HepG2 (cell line): ENCODE results near the gene LSM12. TPM values are rescaled to one million over a fixed set of nuclear protein-coding genes. Genes with fewer than 3 reads are reported as not detected.
A peak's percentile ranks its signal among the peaks of the same experiment; 100 is the strongest.

Source experiments
- ATAC-seq: fragments of 200-7000 bp; cut with Tn5 transposase; 3 replicates; pipeline ENCODE4 v1.9.1; 2020; ENCODE audit warnings: mild to moderate bottlenecking, moderate library complexity
- BruUV-seq: library from RNA; stranded (reverse); fragments of 400-500 nt; replicated peaks from 2 replicates; lab custom pipeline; 2021; lab: Mats Ljungman, UMichigan
- CTCF ChIA-PET: fragments of 300-600 bp; formaldehyde crosslinking; extraction: SDS; loops from one replicate; lab custom pipeline; 2021; ENCODE audit warnings: low total read pairs, inconsistent platforms, low intra/inter-chr PET ratio; lab: Yijun Ruan, JAX
- POLR2A ChIA-PET: fragments of 350-600 bp; sonication (Branson Sonifier 250); formaldehyde crosslinking; loops from one replicate; lab custom pipeline; 2020; ENCODE audit warnings: antibody characterized with exemption, inconsistent platforms; lab: Yijun Ruan, JAX
- DNase-seq: peaks from one replicate; pipeline ENCODE4 v3.0.0-alpha.2; 2015; ENCODE audit warnings: low spot score
- FAIRE-seq: peaks from 3 replicates; lab custom pipeline; 2011; peaks lifted over from hg19 to GRCh38; lab: Jason Lieb, UNC
- H2AFZ ChIP-seq: one replicate; pipeline ENCODE4 v1.6.1; 2011; ENCODE audit warnings: low read length, inconsistent platforms
- H3K27ac ChIP-seq: fragments of 300-600 bp; 3 replicates; pipeline ENCODE4 v1.8.0; 2011; ENCODE audit warnings: mixed run types, mild to moderate bottlenecking, mixed read lengths, low read length, inconsistent platforms; ENCODE audit not compliant: insufficient read depth; ENCODE audit errors: extremely low read length
- H3K27me3 ChIP-seq, 2 experiments: fragments of 200-600 bp in 1 of 2; 2 replicates in 1 of 2; 3 replicates in 1 of 2; pipeline versions ENCODE4 v1.6.0 to v1.8.0; 2011; ENCODE audit warnings: low read length in 2 of 2, mild to moderate bottlenecking in 2 of 2, moderate library complexity in 2 of 2, inconsistent platforms in 1 of 2; ENCODE audit not compliant: insufficient read depth in 2 of 2, control insufficient read depth in 1 of 2
- H3K36me3 ChIP-seq, 2 experiments: fragments of 200-600 bp in 1 of 2; replicated peaks in 1 of 2; 2 replicates in 1 of 2; 3 replicates in 1 of 2; pipeline versions ENCODE4 v1.5.1 to v1.8.0; 2011; ENCODE audit warnings: low read length in 2 of 2, inconsistent platforms in 1 of 2; ENCODE audit not compliant: insufficient read depth in 2 of 2, control insufficient read depth in 1 of 2
- H3K4me1 ChIP-seq: 2 replicates; pipeline ENCODE4 v1.5.1; 2012; ENCODE audit warnings: low read length, inconsistent platforms; ENCODE audit not compliant: insufficient read depth
- H3K4me2 ChIP-seq: 2 replicates; pipeline ENCODE4 v1.6.0; 2011; ENCODE audit warnings: low read depth, low read length, inconsistent platforms
- H3K4me3 ChIP-seq, 3 experiments: fragments of 200-600 bp in 1 of 3; sonication (generic), shearing (Covaris generic) in 1 of 3; replicated peaks in 1 of 3; 2 replicates each; pipeline ENCODE4 v1.5.1; 2011 to 2016; ENCODE audit warnings: low read length in 3 of 3, inconsistent platforms in 2 of 3, low read depth in 2 of 3, mild to moderate bottlenecking in 2 of 3, control low read depth in 1 of 3, mixed read lengths in 1 of 3; ENCODE audit not compliant: insufficient read depth in 1 of 3
- H3K79me2 ChIP-seq: one replicate; pipeline ENCODE4 v1.6.1; 2011; ENCODE audit warnings: low read length, inconsistent platforms; ENCODE audit not compliant: insufficient read depth
- H3K9ac ChIP-seq: 2 replicates; pipeline ENCODE4 v1.6.0; 2011; ENCODE audit warnings: mild to moderate bottlenecking, low read depth, low read length, inconsistent platforms; ENCODE audit not compliant: insufficient read depth
- H3K9me3 ChIP-seq: 2 replicates; pipeline ENCODE4 v1.5.1; 2012; ENCODE audit warnings: mild to moderate bottlenecking, low read length
- H4K20me1 ChIP-seq: 2 replicates; pipeline ENCODE4 v1.6.0; 2011; ENCODE audit warnings: inconsistent platforms, mild to moderate bottlenecking, low read length, moderate library complexity; ENCODE audit not compliant: insufficient read depth
- DR1 ChIP-seq: sonication (generic); formaldehyde crosslinking; IDR thresholded peaks from 2 replicates; pipeline ENCODE4 v1.8.0; 2021; ENCODE audit warnings: mild to moderate bottlenecking, missing genetic modification reagents, inconsistent platforms
- FOXA1 ChIP-seq, 2 experiments: fragments of 450-650 bp in 1 of 2; sonication (generic) in 1 of 2; formaldehyde crosslinking in 1 of 2; IDR thresholded peaks; 2 replicates each; pipeline versions ENCODE4 v1.4.0 to v1.6.1; 2016 to 2020; ENCODE audit warnings: missing genetic modification reagents in 1 of 2
- FOXP1 ChIP-seq, 2 experiments: fragments of 450-650 bp in 1 of 2; IDR thresholded peaks; 2 replicates each; pipeline ENCODE4 v1.6.1; 2017 to 2018; ENCODE audit warnings: antibody characterized with exemption in 1 of 2
- HNRNPL ChIP-seq: fragments of 200-400 bp; formaldehyde crosslinking; IDR thresholded peaks from 2 replicates; pipeline ENCODE4 v1.6.1; 2017; ENCODE audit warnings: mild to moderate bottlenecking, low read depth, low read length
- KLF16 ChIP-seq, 2 experiments: sonication (generic) in 1 of 2; formaldehyde crosslinking in 1 of 2; IDR thresholded peaks; 2 replicates each; pipeline versions ENCODE4 v1.6.1 to v1.8.0; 2016 to 2023; ENCODE audit warnings: missing genetic modification reagents in 2 of 2, missing compliant biosample characterization in 1 of 2
- NFYB ChIP-seq: sonication (generic); formaldehyde crosslinking; IDR thresholded peaks from 2 replicates; pipeline ENCODE4 v1.4.0; 2020; ENCODE audit warnings: missing genetic modification reagents
- NR2F6 ChIP-seq, 2 experiments: IDR thresholded peaks; 2 replicates each; pipeline ENCODE4 v1.6.1; 2016; ENCODE audit warnings: antibody characterized with exemption in 1 of 2, mild to moderate bottlenecking in 1 of 2
- PAWR ChIP-seq: sonication (generic); formaldehyde crosslinking; IDR thresholded peaks from 2 replicates; pipeline ENCODE4 v1.4.0; 2020; ENCODE audit warnings: missing genetic modification reagents, mild to moderate bottlenecking, borderline replicate concordance
- SRSF4 ChIP-seq: fragments of 200-400 bp; formaldehyde crosslinking; IDR thresholded peaks from one replicate; pipeline ENCODE4 v1.6.1; 2018; ENCODE audit warnings: mild to moderate bottlenecking, low read depth, low read length, moderate library complexity; ENCODE audit not compliant: poor library complexity, severe bottlenecking
- STAG1 ChIP-seq: sonication (generic); formaldehyde crosslinking; IDR thresholded peaks from 2 replicates; pipeline ENCODE4 v1.4.0; 2020; ENCODE audit warnings: missing genetic modification reagents
- TOE1 ChIP-seq: sonication (generic); formaldehyde crosslinking; IDR thresholded peaks from 2 replicates; pipeline ENCODE4 v1.4.0; 2020; ENCODE audit warnings: mild to moderate bottlenecking, missing genetic modification reagents
- ZFP41 ChIP-seq: sonication (generic); formaldehyde crosslinking; IDR thresholded peaks from 2 replicates; pipeline ENCODE4 v1.4.0; 2020; ENCODE audit warnings: mild to moderate bottlenecking, missing genetic modification reagents, borderline replicate concordance
- ZNF563 ChIP-seq: sonication (generic); formaldehyde crosslinking; IDR thresholded peaks from 2 replicates; pipeline ENCODE4 v1.8.0; 2022; ENCODE audit warnings: mild to moderate bottlenecking, moderate library complexity, missing genetic modification reagents
- ZNF670 ChIP-seq: sonication (generic); formaldehyde crosslinking; IDR thresholded peaks from 2 replicates; pipeline ENCODE4 v1.8.0; 2022; ENCODE audit warnings: mild to moderate bottlenecking, missing genetic modification reagents, borderline replicate concordance
- ZNF782 ChIP-seq: sonication (generic); formaldehyde crosslinking; IDR thresholded peaks from 2 replicates; pipeline ENCODE4 v1.4.0; 2020; ENCODE audit warnings: missing genetic modification reagents, mild to moderate bottlenecking, borderline replicate concordance
- ZNF790 ChIP-seq: sonication (generic); formaldehyde crosslinking; IDR thresholded peaks from 2 replicates; pipeline ENCODE4 v1.8.0; 2022; ENCODE audit warnings: missing genetic modification reagents, mild to moderate bottlenecking, borderline replicate concordance
- WGBS: methylation state at CpG from one replicate; pipeline ENCODE4 v1.1.6; 2017; ENCODE audit warnings: low lambda C conversion rate; 5-methylcytosine and 5-hydroxymethylcytosine counted together
- in situ Hi-C: cut with HindIII; loops from 2 replicates; pipeline ENCODE4 v1.10.0; 2017; ENCODE audit warnings: low pct_unique_long_range_greater_than_20kb; ENCODE audit not compliant: extremely low pct_ligation_motif_present
- intact Hi-C: fragments of 100-400 bp; cut with micrococcal nuclease; formaldehyde crosslinking; loops from one replicate; pipeline ENCODE4 v1.10.0; 2022; ENCODE audit not compliant: unreplicated experiment
- polyA plus RNA-seq, 8 experiments: library from polyadenylated mRNA; depleted of rRNA in 3 of 8; stranded (reverse) in 7 of 8; unstranded in 1 of 8; fragments of >200 nt; fragmentation: Illumina TruSeq in 4 of 8; extraction: Trizol in 4 of 8; gene quantifications; 2 replicates each; pipeline versions ENCODE4 v1.2.1 to v1.2.3, GENCODE V29; 2011 to 2016; ENCODE audit warnings: low read depth in 4 of 8, missing spikeins in 1 of 8, mixed read lengths in 1 of 8; ENCODE audit not compliant: insufficient read depth in 1 of 8
- total RNA-seq, 5 experiments: library from RNA; depleted of rRNA; stranded (reverse); fragments of >200 nt; fragmentation: Illumina TruSeq; extraction: Trizol; gene quantifications; 2 replicates each; pipeline ENCODE4 v1.2.3, GENCODE V29; 2016; ENCODE audit warnings: low read depth in 1 of 5
- TF ChIP-seq, protein P1 (sequence below): sonication (generic); formaldehyde crosslinking; IDR thresholded peaks from 2 replicates; pipeline ENCODE4 v1.8.0; 2023; ENCODE audit warnings: mild to moderate bottlenecking, missing genetic modification reagents
- TF ChIP-seq, protein P2 (sequence below): sonication (generic); formaldehyde crosslinking; IDR thresholded peaks from 2 replicates; pipeline ENCODE4 v1.9.0; 2021; ENCODE audit warnings: missing genetic modification reagents, mild to moderate bottlenecking, borderline replicate concordance
- TF ChIP-seq, protein P3 (sequence below): sonication (generic); formaldehyde crosslinking; IDR thresholded peaks from 2 replicates; pipeline ENCODE4 v1.5.0; 2020; ENCODE audit warnings: mild to moderate bottlenecking, missing genetic modification reagents

LSM12 gene
- total and polyA plus RNA-seq, 2 of the 13 experiments (the other 11 are each of a cell fraction or from before 2014, with no cell fraction given), result 52.8 to 55.7 TPM

DNA sequence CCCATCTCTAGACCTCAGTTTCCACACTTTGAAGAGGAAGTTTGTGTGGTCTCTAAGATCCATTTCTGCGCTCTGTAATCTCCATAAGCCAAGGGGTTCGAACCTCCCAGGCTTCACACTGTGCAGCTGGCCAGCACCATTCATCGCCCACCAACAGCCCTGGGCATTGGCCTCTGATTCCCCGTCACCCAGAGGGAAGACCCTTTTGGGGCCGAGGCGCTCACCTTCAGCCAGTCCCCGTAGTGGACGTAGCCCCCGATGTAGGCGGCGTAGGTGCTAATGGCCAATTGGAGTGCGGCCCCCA lies 52.4 kb downstream of the LSM12 start:
- DNase-seq (peak; percentile 65), ATAC-seq (peak; percentile 73)
- TF ChIP-seq, protein P1, sequence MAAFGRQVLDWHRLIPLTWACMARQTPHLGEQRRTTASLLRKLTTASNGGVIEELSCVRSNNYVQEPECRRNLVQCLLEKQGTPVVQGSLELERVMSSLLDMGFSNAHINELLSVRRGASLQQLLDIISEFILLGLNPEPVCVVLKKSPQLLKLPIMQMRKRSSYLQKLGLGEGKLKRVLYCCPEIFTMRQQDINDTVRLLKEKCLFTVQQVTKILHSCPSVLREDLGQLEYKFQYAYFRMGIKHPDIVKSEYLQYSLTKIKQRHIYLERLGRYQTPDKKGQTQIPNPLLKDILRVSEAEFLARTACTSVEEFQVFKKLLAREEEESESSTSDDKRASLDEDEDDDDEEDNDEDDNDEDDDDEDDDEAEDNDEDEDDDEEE, result 0 out of 2 replicates have a peak, but pooled peaks have one; percentile 36
- TF ChIP-seq ZNF790 (no peak), KLF16 (CRISPR knock-in tag; IDR thresholded peaks at IDR 0.05) (no peak), PAWR (CRISPR knock-in tag) (0 out of 2 replicates have a peak, but pooled peaks have one; percentile 73), NFYB (CRISPR knock-in tag) (peak; percentile 58; the same call in 1 of the 2 replicates), STAG1 (CRISPR knock-in tag) (peak; percentile 2; the same call in 1 of the 2 replicates), SRSF4 (no peak), DR1 (CRISPR knock-in tag) (0 out of 2 replicates have a peak, but pooled peaks have one; percentile 13), ZNF782 (CRISPR knock-in tag) (0 out of 2 replicates have a peak, but pooled peaks have one; percentile 18), ZNF563 (CRISPR knock-in tag) (0 out of 2 replicates have a peak, but pooled peaks have one; percentile 31), FOXP1 (IDR thresholded peaks at IDR 0.05) (no peak), FOXP1 (CRISPR knock-in tag; IDR thresholded peaks at IDR 0.05) (no peak), NR2F6 (IDR thresholded peaks at IDR 0.05) (no peak), NR2F6 (CRISPR knock-in tag; IDR thresholded peaks at IDR 0.05) (no peak), TOE1 (CRISPR knock-in tag) (no peak), HNRNPL (0 out of 2 replicates have a peak, but pooled peaks have one; percentile 14), FOXA1 (IDR thresholded peaks at IDR 0.05) (no peak), FOXA1 (CRISPR knock-in tag; IDR thresholded peaks at IDR 0.05) (0 out of 2 replicates have a peak, but pooled peaks have one; percentile 5), ZFP41 (CRISPR knock-in tag) (no peak), ZNF670 (CRISPR knock-in tag) (0 out of 2 replicates have a peak, but pooled peaks have one; percentile 6)
- TF ChIP-seq, protein P2, sequence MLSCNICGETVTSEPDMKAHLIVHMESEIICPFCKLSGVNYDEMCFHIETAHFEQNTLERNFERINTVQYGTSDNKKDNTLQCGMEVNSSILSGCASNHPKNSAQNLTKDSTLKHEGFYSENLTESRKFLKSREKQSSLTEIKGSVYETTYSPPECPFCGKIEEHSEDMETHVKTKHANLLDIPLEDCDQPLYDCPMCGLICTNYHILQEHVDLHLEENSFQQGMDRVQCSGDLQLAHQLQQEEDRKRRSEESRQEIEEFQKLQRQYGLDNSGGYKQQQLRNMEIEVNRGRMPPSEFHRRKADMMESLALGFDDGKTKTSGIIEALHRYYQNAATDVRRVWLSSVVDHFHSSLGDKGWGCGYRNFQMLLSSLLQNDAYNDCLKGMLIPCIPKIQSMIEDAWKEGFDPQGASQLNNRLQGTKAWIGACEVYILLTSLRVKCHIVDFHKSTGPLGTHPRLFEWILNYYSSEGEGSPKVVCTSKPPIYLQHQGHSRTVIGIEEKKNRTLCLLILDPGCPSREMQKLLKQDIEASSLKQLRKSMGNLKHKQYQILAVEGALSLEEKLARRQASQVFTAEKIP (CRISPR knock-in tag), result 0 out of 2 replicates have a peak, but pooled peaks have one; percentile 77
- TF ChIP-seq, protein P3, sequence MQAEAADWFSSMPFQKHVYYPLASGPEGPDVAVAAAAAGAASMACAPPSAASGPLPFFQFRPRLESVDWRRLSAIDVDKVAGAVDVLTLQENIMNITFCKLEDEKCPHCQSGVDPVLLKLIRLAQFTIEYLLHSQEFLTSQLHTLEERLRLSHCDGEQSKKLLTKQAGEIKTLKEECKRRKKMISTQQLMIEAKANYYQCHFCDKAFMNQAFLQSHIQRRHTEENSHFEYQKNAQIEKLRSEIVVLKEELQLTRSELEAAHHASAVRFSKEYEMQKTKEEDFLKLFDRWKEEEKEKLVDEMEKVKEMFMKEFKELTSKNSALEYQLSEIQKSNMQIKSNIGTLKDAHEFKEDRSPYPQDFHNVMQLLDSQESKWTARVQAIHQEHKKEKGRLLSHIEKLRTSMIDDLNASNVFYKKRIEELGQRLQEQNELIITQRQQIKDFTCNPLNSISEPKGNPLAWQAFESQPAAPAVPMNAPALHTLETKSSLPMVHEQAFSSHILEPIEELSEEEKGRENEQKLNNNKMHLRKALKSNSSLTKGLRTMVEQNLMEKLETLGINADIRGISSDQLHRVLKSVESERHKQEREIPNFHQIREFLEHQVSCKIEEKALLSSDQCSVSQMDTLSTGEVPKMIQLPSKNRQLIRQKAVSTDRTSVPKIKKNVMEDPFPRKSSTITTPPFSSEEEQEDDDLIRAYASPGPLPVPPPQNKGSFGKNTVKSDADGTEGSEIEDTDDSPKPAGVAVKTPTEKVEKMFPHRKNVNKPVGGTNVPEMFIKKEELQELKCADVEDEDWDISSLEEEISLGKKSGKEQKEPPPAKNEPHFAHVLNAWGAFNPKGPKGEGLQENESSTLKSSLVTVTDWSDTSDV (CRISPR knock-in tag), result 0 out of 2 replicates have a peak, but pooled peaks have one; percentile 64

More for the DNA sequence above, 52.4 kb downstream of the LSM12 start:
- Histone ChIP-seq H3K4me2 (peak overlapping the region; percentile 97), H3K36me3 (peaks cover 3 to 12% of the 10 kb centered on the region in 2 experiments; a peak in 2 of 5 replicates), H3K27me3 (no peaks in the 10 kb centered on the region; a peak in 1 of 5 replicates), H3K27ac (peak overlapping the region; percentile 88), H2AFZ (no peak overlapping the region), H3K9me3 (no peaks in the 10 kb centered on the region), H3K4me1 (peaks cover 40% of the 10 kb centered on the region), H3K79me2 (peaks cover 8% of the 10 kb centered on the region), H3K4me3 (peak overlapping the region; percentile 92 to 98 (median 93)), H3K9ac (peak overlapping the region; percentile 95), H4K20me1 (no peaks in the 10 kb centered on the region)
- in situ Hi-C loops, result no loop called here
- 16% methylated on average over 12 of the region's 12 CpGs for WGBS
- FAIRE-seq, result peak; percentile 12
- BruUV-seq, result no TSS peak
- POLR2A ChIA-PET, result interaction anchor here (0.7 to 1.8 kb wide), 13 partner anchors 11 to 172 kb away, joined by 3 to 39 read pairs (median 4); partner anchors contain the start of genes G6PC3, HDAC5, LSM12 and NAGS
- CTCF ChIA-PET, result no interaction called here
- intact Hi-C loops, result loop anchor here (2.0 kb wide), 1 partner anchor 13 kb away; no protein-coding TSS in a partner anchor
